ENCODE measurements around the gene ACSS2.

DNA sequence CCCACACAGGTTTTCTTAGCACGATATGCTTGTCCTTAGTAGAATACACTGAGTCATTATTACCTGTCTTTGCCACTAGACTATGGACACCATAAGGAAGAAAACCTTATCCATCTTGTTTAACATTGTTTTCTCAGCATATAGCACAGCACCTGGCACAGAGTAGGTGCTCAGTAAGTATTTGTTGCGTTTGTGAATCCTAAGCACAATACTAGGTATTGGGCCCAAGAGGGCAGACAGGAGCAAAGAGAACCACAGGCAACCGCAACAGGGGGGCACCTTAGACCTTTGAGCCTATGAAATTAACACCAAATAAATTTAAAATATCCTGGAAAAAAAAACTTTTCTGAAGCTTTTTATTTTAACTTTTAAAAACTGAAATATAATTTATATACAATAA is 47.2 kb upstream of the ACSS2 start:
- TF ChIP-seq, protein P1, sequence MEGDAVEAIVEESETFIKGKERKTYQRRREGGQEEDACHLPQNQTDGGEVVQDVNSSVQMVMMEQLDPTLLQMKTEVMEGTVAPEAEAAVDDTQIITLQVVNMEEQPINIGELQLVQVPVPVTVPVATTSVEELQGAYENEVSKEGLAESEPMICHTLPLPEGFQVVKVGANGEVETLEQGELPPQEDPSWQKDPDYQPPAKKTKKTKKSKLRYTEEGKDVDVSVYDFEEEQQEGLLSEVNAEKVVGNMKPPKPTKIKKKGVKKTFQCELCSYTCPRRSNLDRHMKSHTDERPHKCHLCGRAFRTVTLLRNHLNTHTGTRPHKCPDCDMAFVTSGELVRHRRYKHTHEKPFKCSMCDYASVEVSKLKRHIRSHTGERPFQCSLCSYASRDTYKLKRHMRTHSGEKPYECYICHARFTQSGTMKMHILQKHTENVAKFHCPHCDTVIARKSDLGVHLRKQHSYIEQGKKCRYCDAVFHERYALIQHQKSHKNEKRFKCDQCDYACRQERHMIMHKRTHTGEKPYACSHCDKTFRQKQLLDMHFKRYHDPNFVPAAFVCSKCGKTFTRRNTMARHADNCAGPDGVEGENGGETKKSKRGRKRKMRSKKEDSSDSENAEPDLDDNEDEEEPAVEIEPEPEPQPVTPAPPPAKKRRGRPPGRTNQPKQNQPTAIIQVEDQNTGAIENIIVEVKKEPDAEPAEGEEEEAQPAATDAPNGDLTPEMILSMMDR (conservative IDR thresholded peaks at IDR 0.05 in 1 of 2, IDR thresholded peaks at IDR 0.05 in 1 of 2; ENCODE audit: low read depth in 1 of 2, low read length in 2 of 2) = no peak
- no peak for TF ChIP-seq EZH2 (IDR thresholded peaks at IDR 0.05; ENCODE audit: low read length, missing control alignments)

Data from fibroblast of lung (primary cell).